Measurements from ENCODE around the gene ASGR1.

DNA sequence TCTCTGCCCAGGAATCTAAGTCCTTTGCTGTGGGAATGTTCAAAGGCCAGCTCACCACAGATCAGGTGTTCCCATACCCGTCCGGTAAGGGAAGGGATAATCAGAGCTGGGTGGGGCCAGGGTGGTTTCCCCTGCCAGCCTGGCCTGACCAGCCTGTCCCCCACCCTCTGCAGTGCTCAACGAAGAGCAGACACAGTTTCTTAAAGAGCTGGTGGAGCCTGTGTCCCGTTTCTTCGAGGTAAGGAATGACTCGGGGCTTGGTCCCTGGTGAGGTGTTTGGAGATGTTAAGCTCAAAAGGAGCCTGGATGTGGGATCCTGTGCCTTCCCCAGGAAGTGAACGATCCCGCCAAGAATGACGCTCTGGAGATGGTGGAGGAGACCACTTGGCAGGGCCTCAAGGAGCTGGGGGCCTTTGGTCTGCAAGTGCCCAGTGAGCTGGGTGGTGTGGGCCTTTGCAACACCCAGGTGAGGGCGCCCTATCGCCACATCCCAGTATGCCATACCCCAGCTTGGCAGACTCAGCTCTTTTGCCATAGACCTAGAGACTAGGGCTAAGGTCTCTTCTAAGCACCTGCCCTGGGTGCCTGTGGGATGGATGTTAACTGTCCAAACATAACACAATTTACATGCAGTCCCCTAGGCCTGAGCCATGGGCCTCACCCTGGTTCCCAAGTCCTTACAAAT lies 41.6 kb upstream of the ASGR1 start:
- TF ChIP-seq TAF1 (IDR thresholded peaks at IDR 0.05; ENCODE audit: low read depth), result no peak
- TF ChIP-seq EP300 (IDR thresholded peaks at IDR 0.05; ENCODE audit: borderline replicate concordance), result no peak
- TF ChIP-seq CEBPB (IDR thresholded peaks at IDR 0.05), result no peak
- TF ChIP-seq YY1 (IDR thresholded peaks at IDR 0.05; ENCODE audit: low read depth), result no peak
- TF ChIP-seq, protein P1, sequence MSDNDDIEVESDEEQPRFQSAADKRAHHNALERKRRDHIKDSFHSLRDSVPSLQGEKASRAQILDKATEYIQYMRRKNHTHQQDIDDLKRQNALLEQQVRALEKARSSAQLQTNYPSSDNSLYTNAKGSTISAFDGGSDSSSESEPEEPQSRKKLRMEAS (IDR thresholded peaks at IDR 0.05), result no peak

All from Ishikawa (cell line).